Activated T-cell treated with anti-CD3 and anti-CD28 coated beads for 24 hours (primary cell): ENCODE results near the gene DAZL.
"Not testable (repeated sequence)": the region's sequence is repeated elsewhere in the genome, so short reads cannot be mapped to it uniquely, and the experiment has no call there.

Experiments used
- DNase-seq: peaks from one replicate; pipeline ENCODE4 v3.0.0-alpha.2; 2020; ENCODE audit warnings: low read depth

The DAZL gene

DNA sequence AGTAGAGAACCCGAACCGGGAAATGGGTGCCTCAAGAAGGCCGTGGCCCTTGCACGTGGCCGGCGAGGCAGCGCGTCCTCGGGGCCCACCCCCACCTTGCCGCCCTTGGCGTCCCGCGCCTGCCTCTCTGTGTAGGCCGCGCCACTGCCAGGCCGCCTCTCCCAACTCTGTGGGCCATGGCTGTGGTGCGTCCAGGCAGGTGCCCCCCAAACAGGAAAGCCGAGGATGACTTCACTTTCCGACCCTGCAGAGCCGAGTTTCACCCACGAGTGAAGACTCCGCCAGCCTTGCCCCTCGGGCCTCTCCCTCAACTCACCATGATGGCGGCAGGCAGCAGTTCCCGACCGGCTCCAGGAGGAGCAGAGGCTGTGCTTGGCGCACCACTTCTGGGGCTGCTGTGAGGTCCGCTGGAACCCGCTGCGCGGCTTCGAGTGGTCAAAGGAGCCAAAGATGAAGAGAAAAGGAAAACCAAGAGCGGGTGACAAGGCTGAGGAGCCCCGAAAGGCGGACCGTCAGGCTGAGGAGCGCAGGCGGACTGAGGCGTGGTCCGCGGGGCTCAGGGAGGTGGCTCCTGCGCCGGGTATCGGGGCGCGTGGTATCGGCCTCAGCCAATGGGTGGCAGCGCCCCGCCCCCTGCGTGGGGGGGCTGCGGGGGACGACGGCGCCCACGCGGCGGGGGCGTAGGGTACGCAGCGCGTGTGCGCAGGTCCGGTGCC is at the start of gene DAZL:
TSS of gene DAZL (minus strand) at position 537 of the 716 bp plus-strand sequence. CDS start at position 319, 218 bp downstream.
- no peak for DNase-seq

- no peak for DNase-seq
Observed at GRCh38 chr3:16654976-16655375, 49.8 kb upstream of the DAZL start.

DNA sequence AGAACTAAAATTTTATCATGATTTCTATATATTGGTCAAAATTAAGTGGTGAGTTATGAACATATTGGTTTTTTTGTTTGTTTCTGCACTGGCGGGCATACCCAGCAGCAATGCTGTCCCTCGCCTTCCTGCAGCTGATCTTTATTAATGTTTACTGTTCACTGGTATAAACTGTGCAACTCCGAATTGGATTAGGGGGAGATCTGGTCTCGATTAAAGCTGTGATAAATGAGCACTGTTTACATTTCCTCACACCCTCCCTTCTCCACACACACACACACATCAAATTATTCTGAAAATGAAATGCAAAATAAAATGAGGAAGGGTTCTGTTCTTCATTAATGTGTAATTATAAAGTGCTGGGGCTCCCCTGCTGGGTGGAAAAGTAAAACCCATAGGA is 48.5 kb upstream of the DAZL start:
- no peak for DNase-seq

DNA sequence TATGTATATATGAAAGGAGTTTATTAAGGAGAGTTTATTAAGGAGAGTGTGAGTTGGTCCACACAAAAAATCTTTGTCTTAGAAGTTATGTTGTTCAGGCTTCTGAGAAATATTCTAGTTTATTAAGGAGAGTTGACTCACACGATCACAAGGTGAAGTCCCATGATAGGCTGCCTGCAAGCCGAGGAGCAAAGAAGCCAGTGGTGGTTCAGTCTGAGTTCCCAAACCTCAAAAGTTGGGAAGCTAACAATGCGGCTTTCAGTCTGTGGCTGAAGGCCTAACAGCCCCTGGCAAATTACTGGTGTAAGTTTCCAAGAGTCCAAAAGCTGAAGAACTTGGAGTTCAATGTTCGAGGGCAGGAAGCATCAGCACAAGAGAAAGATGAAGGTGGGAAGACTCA is 42.4 kb upstream of the DAZL start:
- DNase-seq, result no peak

- DNase-seq, result no peak
Observed at GRCh38 chr3:16639806-16640205, 34.6 kb upstream of the DAZL start.

DNA sequence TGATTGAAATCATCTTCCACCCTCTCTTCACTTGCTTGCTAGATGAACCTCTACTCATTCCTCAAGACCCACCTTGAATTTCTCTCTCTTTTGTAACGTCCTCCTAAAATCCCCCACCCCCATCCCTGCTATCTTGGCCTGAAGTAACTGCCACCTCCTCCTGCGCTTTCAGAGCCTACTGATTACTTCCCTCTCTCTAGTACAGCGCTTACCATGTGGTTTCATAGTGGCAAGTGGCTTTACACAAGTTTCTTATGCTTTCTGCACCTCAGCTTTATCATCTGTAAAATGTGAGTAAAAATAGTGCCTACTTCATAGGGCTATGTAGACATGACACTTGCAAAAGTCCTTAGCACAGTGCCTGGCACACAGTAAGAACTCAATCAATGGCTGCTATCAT is 28.7 kb upstream of the DAZL start:
- no peak for DNase-seq

- DNase-seq, result no peak
Observed at GRCh38 chr3:16632395-16632794, 27.2 kb upstream of the DAZL start.

- DNase-seq, result no peak
Observed at GRCh38 chr3:16618721-16619120, 13.5 kb upstream of the DAZL start.

DNA sequence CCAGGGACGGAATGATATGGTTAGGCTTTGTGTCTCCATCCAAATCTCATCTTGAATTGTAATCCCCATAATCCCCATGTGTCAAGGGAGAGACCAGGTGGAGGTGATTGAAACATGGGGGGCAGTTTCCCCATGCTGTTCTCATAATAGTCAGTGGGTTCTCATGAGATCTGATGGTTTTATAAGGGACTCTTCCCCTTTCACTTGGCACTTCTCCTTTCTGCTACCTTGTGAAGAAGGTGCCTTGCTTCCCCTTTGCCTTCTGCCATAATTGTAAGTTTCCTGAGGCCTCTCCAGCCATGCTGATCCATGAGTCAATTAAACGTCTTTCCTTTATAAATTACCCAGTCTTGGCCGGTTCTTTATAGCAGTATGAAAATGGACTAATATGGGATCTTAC is 11.9 kb upstream of the DAZL start:
- not testable (repeated sequence) for DNase-seq

DNA sequence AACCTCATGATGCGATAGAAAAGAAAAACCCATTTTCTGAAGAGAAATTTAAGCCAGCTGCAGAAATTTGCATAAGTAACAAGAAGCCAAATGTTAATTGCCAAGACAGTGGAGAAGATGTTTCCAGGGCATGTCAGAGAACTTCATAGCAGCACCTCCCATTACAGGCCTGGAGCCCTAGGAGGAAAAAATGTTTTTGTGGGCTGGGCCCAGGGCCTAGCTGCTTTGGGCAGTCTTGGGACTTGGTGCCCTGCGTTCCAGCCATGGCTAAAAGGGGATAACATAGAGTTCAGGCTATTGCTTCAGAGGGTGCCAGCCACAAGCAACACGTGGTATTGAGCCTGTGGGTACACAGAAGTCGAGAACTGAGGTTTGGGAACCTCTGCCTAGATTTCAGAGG is 10.9 kb upstream of the DAZL start:
- no peak for DNase-seq

DNA sequence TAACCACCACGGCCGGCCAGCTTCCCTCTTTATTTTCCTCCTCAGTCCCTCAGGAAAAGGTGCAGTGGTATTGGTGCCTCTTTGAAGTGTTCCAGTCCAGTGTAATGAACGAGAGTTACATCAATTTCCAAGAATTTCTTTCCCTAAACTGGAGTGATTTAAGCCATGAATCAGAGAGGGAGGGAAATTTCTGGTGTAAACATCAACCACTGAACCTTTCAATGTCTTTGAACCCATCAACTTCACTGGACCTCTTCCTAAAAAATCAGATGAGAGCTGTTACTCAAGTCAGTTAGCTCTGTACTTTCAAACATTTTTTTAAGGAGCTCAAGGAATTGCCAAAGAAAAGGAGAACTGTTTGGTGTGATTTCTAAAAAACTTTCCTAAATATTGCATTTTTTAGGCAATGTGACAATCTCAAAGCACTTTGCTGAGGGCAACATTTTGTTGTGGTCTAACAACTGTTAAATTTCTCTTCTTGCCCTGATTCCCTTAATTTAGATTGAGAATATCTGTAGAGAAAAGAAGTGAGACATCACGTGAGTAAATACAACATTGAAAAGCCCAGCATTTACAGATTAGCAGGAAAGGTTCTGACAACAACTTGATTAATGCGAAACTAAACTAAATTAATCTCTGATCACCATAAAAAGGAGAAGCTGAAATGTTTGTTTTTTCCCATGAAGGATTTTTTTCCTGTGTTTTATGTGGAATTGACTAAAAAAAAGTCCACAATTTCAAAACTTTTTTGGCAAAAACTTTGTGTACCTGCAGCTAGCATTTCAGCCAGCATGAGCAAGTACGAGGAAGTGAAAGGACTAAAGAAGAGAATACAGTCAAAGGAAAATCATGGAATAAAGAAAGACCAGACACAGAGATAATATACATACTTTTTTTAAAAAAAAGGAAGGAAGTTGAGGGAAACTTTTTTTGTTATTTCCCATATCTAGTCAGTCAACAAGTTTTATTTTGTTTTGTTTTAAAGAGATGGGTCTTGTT is 9.1 kb upstream of the DAZL start:
- DNase-seq, result no peak

DNA sequence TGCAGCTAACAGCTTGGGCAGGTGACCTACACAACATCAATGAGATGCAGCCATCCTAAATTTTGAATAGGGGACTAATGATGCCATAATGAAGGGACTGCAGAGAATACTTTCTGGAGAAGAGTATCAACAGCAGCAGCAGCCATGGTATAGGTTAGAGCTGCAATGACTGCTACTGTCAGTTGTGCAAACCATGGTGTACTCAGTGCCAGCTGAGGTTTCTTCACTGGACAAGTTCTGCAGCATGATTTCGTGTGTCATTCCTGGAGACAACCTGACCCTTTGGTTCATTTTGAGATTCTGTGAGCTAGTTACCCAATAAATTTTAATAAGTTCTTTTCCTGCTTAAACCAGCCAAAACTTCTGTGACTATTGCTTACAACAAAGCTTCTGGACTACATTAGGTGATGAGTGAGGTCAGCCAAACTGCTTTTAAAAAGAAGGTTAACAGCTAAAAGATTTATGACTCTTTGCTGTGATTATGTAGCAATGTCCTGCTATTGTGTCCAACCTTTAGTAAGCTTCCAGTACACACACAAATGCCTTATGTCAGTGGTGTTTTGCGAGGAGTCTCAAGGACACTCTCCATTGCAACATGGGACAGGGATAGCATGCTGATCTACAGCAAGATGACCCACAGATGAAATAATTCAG is 4.8 kb upstream of the DAZL start:
- no peak for DNase-seq

DNA sequence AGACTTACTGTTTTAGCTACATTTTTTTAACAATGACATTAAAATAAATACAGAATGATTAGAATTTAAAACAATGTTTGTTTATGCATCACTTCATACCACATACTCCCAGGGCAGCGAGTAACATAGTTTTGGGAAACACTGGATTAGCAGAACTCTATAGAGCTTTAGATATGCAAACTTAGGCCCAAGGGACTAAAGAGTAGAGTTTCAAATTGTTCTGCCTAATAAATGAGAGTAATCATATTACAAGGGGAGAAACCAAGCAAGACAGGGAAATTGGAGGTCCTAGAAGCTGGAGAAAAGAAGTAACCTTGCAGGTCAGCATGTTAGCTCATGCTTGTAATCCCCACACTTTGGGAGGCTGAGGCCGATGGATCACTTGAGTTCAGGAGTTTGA is 3.6 kb upstream of the DAZL start:
- DNase-seq, result no peak

DNA sequence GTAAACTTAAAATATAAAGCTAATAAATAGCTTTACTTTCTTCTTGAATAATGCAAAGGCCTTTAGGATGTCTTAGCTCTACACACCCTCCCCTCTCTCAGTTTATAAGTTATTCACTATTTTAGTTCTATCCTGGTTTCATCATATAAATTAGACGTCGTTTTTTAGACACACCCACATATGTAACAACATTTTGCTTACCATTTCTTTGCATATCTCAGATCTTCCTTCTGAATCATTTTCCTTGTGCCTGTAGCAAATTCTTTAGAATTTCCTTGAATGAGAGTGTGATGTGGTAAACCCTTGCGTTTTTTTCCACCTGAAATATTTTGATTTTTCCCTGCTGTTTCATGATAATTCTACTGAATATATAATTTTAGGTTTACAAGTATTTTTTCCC is 2.5 kb upstream of the DAZL start:
- no peak for DNase-seq

DNA sequence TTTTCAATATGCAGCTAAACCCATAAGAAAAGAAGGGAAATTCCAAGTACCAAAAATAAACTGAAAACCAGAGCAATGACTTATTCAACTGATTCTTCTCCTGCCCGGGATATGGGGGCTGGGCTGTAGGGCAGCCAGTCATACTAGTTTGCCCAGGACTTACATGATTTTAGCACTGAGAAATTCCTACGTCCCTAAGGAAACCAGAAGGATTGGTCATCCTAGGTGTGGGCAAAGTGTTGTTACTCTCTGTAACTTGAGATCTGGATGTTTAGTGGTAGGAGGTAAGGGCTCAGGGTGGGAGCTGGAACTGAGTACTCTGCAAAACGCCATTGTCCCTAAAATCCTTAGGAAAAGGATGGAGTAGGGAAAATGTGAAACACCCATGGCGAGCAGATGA is 1.2 kb upstream of the DAZL start:
- no peak for DNase-seq

DNA sequence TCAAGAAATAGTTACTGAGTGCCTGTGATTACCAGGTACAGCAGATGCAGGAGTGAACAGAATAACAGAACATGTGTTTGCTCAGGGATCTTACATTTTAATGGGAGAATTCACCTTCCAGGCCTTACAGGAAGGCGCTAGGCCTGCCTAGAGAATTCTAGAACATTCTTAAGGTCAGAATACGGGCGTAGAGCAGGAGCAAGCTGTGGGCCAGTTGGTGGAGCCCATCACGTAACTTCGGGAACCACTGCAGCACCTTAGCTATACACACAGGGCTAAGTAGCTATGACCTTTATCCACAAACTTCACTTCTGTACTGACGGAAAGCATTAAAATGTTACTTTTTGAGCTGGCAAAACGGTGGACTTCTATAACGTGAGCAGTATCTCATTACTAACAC is 743 bp upstream of the DAZL start:
- DNase-seq, result no peak

DNA sequence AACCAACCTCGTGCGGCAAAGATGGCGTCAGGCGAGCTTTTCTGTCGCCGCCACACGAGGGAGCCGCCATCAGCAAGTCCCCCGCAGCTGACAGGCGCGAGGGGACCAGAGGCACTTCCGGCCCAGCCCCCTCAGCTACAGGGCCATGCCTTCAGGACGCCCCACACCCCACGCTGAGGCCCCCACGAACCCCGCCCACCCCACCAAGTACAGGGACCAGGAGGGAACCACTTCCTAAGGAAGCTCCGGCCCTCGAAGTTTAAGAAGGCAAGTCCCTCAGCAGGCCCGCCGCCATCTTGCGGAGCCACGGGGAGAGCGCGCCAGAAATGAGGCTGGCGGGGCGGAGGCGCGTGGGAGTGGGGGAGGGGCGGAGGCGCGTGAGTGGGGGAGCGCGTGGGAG is 790 bp downstream of the DAZL start:
- DNase-seq, result no peak

- no peak for DNase-seq
Observed at GRCh38 chr3:16601537-16602005, 3.7 kb downstream of the DAZL start.

DNA sequence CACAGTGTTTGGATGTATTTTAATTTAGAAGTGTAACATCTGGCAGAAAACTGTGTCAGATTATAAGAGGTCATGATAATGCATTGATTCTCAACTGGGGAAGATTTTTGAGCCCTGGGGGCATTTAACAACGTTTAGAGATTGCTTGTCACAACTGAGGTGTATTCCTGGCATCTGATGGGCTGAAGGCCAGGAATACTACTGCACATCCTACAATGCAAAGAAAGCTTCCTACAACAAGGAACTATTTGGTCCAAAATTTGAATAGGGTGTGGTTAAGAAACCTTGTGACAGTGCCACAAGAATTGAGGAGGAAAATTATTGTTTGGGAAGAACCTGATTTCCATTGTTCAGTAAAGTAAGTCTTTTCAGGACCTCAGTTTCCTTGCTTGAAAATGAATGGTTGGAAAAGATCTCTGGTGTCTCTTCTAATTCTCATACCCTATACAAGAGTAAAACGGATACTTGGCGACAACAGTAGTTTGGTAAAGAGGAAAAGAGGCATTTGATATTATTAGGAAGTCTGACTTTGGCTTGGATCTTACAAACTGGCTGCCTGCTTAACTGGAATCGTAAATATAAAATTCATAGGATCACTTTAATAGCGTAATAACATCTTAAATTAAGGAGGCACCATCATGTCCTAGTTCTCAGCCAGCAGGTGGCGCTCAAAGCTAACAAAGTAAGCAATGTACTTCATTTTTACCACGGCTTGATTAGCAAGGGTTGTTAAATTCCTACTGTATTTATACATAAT is 4.3 kb downstream of the DAZL start:
- peak; percentile 68 for DNase-seq

- no peak for DNase-seq
Observed at GRCh38 chr3:16599694-16600093, 5.5 kb downstream of the DAZL start.

DNA sequence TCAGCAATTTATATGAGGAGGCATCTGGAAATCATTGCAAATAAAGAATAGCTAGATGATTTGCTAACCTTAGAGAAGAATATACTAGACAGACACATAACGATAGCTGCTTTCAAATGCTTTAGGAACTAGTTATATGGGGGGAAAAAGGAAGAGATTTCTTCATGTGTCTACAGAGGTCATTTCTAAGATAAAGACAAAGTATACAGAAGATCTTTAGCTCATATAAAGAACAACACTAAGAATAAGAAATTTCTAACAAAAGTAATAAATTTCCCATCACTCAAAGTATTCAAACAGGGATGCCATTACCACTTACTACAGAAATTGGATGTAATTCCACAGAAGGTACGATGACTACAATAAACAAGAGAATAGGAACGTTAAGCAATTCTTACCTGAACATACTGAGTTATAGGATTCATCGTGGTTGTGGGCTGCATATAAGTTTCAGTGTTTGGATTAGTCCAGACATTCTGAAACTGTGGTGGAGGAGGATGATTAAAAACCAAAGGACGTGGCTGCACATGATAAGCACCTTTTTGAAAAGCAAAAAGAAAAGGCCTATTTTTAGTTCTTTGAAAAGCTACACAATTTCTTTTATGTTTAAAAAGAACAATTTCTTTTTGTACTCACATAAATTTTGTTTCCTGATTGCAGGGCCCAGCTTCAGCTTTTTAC is 8.7 kb downstream of the DAZL start:
- peak; percentile 8 for DNase-seq
